ENCODE measurements around the gene PRDM12. TPM values are rescaled to one million over a fixed set of nuclear protein-coding genes. Genes with fewer than 3 reads are reported as not detected.
A peak's percentile ranks its signal among the peaks of the same experiment; 100 is the strongest.

Gene PRDM12
- total RNA-seq, 1 donor from 2014 or later = not detected

DNA sequence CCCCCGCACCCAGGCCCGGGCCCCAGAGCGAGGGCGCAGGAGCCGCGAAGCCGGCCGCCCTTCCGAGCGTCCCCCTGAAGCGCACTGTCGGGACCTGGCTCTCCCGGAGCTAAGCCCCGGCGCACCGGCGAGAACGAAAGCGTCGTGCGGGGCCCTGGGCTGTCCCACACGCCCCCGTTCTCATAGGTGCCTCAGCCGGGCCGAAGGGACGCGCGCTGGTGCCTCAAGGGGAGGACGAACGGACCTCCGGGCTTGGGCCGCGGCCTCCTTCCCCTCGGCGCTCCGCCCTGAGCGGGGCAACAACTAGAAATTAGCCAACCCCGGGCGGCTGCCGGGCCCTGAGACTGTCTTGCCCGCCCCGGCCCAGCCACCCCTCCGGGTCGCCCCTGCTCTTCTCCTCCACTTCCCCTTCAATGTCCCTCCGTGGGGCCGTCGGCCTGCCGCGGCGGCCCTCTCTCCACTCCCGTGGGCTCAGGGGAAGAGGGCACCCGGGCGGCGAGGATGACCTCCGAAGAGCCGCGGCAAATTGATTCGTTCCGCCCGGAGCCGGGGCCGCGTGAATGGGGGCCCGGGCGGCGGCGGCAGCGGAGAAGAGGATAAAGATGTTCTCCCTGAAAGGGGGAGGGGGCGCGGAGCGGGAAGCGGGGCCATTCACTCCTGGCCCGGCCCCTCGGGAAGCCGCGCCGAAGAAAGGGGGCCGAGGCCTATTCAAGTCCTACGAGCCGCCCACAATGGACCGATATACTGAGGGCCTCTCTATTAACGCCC, 3.5 kb upstream of the PRDM12 start:
- H3K4me1 Mint-ChIP-seq (ENCODE audit: low read depth) = peaks cover 5% of the 10 kb centered on the region
- no peak overlapping the region for H3K27ac Mint-ChIP-seq
- TF ChIP-seq, protein P1, sequence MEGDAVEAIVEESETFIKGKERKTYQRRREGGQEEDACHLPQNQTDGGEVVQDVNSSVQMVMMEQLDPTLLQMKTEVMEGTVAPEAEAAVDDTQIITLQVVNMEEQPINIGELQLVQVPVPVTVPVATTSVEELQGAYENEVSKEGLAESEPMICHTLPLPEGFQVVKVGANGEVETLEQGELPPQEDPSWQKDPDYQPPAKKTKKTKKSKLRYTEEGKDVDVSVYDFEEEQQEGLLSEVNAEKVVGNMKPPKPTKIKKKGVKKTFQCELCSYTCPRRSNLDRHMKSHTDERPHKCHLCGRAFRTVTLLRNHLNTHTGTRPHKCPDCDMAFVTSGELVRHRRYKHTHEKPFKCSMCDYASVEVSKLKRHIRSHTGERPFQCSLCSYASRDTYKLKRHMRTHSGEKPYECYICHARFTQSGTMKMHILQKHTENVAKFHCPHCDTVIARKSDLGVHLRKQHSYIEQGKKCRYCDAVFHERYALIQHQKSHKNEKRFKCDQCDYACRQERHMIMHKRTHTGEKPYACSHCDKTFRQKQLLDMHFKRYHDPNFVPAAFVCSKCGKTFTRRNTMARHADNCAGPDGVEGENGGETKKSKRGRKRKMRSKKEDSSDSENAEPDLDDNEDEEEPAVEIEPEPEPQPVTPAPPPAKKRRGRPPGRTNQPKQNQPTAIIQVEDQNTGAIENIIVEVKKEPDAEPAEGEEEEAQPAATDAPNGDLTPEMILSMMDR (IDR thresholded peaks at IDR 0.05; ENCODE audit: unreplicated experiment) = no peak
- DNase-seq (ENCODE audit: low spot score, unreplicated experiment) = no peak
- H3K4me3 Mint-ChIP-seq (ENCODE audit: low read depth) = no peak overlapping the region
- no peaks in the 10 kb centered on the region for H3K9me3 Mint-ChIP-seq (ENCODE audit: low read depth)
- no peaks in the 10 kb centered on the region for H3K36me3 Mint-ChIP-seq (ENCODE audit: insufficient read depth)
- H3K27me3 Mint-ChIP-seq = peaks cover 77% of the 10 kb centered on the region

DNA sequence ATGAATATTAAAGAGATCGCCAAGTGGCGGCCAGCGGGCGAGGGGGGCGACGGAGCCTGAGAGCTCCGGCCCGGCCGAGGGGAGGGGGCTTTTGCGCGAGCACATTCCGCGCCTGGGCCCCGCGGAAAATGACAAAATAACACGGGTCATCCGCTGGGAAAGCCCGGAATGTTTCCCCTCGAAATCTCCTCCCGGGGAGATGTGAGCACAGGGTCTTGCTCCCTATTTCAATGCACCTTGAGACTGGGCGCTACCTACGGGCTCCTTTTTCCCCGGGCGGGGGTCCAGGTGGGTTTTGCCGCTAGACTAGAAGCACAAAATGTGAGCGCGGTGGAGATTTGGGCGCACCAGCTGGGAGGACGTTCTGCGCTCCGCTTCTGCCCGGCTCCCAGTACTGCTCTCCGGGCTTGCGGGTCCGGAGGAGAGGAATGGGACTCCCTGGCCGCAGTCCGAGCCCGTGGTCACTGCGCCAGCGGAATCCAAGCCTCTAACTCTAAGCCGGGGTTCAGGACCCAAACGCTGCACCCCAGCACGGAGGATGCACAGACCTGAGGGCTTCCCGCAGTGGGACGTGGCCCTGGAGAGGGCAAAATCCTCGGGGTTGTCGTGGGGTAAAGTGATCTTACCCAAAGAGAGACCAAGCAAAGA, 2.8 kb upstream of the PRDM12 start:
- Mint-ChIP-seq H3K36me3 (ENCODE audit: insufficient read depth) (no peaks in the 10 kb centered on the region), H3K4me1 (ENCODE audit: low read depth) (peaks cover 5% of the 10 kb centered on the region), H3K9me3 (ENCODE audit: low read depth) (no peaks in the 10 kb centered on the region), H3K27me3 (peaks cover 77% of the 10 kb centered on the region), H3K27ac (no peak overlapping the region), H3K4me3 (ENCODE audit: low read depth) (no peak overlapping the region)
- DNase-seq (ENCODE audit: low spot score, unreplicated experiment) = no peak
- TF ChIP-seq, protein P1 (IDR thresholded peaks at IDR 0.05; ENCODE audit: unreplicated experiment) = no peak

DNA sequence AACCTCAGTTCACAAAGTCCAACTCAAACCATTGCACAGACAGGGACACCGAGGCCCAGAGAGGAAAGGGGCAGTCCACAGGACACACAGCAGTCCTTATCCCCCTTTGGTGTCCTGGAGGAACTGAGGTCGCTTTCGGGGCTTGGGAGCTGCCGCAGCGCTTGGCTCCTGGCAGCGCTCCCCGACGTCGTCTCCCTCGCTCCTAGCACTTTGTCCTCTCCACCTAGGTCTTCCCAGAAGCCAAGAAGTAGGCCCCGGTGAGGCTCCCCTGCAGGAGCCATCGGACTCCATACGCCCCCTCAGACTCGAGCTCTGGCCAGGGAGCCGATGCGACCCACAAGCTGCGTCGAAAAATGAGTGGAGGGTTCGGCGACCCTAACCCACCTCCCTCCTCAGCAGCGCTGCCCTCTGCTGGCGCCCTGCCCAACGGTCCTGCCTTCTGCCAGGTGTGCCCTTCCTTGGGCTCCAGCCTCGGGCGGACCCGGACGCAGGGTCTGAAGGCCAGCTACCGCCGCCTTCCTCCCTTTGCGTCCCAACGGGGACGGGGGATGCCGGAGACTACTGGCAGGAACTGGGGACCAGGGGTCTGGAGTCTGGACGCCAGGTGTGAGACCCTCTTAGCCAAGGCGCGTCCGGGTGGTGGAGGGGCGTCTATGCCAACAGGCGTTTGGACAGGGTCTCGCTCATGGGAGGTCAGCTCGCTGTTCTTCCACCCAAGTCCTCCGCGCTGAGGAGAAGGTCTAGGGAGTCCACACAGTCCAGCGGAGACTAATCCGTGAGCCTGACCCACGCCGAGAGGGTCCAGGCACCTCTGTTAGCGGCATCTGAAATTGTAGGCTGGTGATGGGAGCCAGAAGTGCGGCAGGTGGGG, 2.1 kb upstream of the PRDM12 start:
- DNase-seq (ENCODE audit: low spot score, unreplicated experiment) = no peak
- no peak overlapping the region for H3K27ac Mint-ChIP-seq

DNA sequence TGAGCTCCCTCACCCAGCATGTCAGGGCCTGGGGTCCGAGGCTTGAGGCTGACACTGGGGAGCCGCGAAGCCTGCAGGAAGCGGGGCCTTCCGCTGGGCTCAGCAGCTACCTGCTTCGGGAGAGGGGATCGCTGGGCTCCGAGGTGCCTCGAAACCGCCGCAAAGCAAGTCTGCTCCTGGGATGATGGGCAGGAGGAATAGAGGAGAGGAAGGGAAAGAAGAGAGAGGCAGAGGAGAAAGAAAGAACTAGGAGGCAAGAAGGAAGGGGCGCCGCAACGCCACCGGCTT, 1.5 kb upstream of the PRDM12 start:
- H3K36me3 Mint-ChIP-seq (ENCODE audit: insufficient read depth) = no peaks in the 10 kb centered on the region
- no peak for DNase-seq (ENCODE audit: low spot score, unreplicated experiment)
- H3K27ac Mint-ChIP-seq = no peak overlapping the region
- TF ChIP-seq, protein P1 (IDR thresholded peaks at IDR 0.05; ENCODE audit: unreplicated experiment) = no peak
- no peaks in the 10 kb centered on the region for H3K9me3 Mint-ChIP-seq (ENCODE audit: low read depth)
- no peak overlapping the region for H3K4me3 Mint-ChIP-seq (ENCODE audit: low read depth)
- peaks cover 79% of the 10 kb centered on the region for H3K27me3 Mint-ChIP-seq
- peaks cover 5% of the 10 kb centered on the region for H3K4me1 Mint-ChIP-seq (ENCODE audit: low read depth)

More for the DNA sequence above, 2.1 kb upstream of the PRDM12 start:
- Mint-ChIP-seq H3K9me3 (ENCODE audit: low read depth) (no peaks in the 10 kb centered on the region), H3K4me3 (ENCODE audit: low read depth) (no peak overlapping the region), H3K27me3 (peaks cover 76% of the 10 kb centered on the region), H3K36me3 (ENCODE audit: insufficient read depth) (no peaks in the 10 kb centered on the region), H3K4me1 (ENCODE audit: low read depth) (peaks cover 5% of the 10 kb centered on the region)
- TF ChIP-seq, protein P1 (IDR thresholded peaks at IDR 0.05; ENCODE audit: unreplicated experiment) = peak; percentile 22

DNA sequence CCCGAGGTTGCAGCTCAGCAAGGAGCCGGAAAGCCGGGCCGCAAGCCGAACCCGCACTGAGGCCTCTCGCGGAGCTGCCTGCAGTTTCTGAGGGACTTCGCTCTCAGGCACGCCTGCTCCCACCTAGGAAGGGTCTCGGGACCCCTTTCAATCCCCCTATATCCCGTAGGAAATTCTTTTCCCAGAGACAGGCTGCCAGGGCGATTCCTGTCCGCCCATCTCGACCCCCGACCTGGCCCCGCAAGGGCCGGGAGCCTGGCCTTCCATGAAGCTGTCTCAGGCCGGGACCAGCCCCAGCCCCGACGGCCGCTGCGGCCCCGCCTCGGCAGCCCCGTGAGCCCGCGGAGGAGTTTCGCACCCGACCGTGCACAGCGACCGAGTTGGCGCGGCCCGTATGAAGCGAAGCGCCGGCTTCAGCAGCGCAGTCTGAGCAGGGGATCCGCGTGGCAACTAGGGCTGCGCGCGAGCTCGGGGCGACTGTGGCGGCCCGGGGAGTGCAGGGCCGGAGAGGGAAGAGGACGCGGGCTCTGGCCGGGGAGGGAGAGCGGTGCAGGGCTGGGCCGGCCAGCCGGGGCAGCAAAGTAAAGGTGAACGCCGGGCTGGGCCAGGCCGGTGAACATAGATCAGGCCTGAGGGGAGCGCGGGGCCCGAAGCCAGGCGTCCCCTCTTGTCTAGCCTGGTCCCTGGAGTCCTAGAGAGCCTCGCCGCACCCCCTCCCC, 977 bp upstream of the PRDM12 start:
- TF ChIP-seq, protein P1 (IDR thresholded peaks at IDR 0.05; ENCODE audit: unreplicated experiment) = no peak
- H3K4me1 Mint-ChIP-seq (ENCODE audit: low read depth) = peaks cover 5% of the 10 kb centered on the region
- no peaks in the 10 kb centered on the region for H3K9me3 Mint-ChIP-seq (ENCODE audit: low read depth)
- H3K27ac Mint-ChIP-seq = no peak overlapping the region
- DNase-seq (ENCODE audit: low spot score, unreplicated experiment) = no peak
- no peaks in the 10 kb centered on the region for H3K36me3 Mint-ChIP-seq (ENCODE audit: insufficient read depth)
- peaks cover 79% of the 10 kb centered on the region for H3K27me3 Mint-ChIP-seq
- H3K4me3 Mint-ChIP-seq (ENCODE audit: low read depth) = no peak overlapping the region
